ENCODE measurements around the gene CST6. TPM values are rescaled to one million over a fixed set of nuclear protein-coding genes. Genes with fewer than 3 reads are reported as not detected.

Gene CST6
- total RNA-seq, 6 experiments from 2014 or later: 0.33 to 0.83 TPM; not detected in 4

DNA sequence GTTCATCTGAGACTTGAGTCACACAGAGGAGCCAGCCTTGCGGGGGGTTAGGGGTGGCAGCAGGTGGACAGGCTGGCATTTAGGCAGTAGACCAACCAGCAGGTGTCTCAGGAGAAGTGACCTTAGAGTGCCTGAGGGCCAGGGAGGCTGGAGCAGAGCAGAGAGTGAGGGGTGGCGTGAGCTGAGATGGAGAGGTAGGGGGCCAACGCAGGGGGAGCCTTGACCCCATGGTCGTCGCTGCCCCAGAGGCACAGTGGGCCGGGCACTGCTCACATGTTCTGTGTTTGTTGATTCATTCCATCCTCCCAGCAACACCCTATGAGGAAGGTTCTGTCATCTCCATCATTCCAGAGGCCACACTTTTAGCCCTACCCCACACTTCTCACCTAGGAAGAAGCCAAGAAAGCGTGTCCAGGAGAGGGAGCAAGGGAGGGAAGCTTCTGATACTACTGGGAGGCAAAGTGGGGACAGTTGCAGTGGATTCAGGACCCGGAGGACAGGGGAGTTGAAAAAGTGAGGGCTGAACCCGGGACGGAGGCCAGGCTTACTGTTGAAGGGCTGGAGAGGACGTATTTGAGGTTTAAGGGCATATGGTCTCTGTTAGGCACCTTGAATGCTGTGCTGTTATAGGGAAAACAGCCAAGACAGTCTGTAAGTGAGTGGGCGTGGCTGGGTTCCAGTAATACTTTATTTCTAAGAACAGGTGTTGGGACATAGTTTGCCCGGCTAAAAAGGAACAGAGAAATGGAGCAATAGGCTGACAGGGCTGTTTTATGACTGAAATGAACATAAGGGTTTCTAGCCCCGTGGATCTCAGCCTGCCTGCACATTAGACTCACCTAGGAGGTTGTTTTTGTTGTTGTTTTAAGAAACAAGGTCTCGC, 43.0 kb upstream of the CST6 start:
- Mint-ChIP-seq H3K4me3 (no peak overlapping the region), H3K9me3 (no peaks in the 10 kb centered on the region), H3K36me3 (ENCODE audit: low read depth) (peaks cover 38% of the 10 kb centered on the region), H3K4me1 (ENCODE audit: low read depth) (peaks cover 18% of the 10 kb centered on the region), H3K27ac (peak overlapping the region; percentile 30), H3K27me3 (ENCODE audit: insufficient read depth) (peaks cover 2% of the 10 kb centered on the region)
- TF ChIP-seq, protein P1, sequence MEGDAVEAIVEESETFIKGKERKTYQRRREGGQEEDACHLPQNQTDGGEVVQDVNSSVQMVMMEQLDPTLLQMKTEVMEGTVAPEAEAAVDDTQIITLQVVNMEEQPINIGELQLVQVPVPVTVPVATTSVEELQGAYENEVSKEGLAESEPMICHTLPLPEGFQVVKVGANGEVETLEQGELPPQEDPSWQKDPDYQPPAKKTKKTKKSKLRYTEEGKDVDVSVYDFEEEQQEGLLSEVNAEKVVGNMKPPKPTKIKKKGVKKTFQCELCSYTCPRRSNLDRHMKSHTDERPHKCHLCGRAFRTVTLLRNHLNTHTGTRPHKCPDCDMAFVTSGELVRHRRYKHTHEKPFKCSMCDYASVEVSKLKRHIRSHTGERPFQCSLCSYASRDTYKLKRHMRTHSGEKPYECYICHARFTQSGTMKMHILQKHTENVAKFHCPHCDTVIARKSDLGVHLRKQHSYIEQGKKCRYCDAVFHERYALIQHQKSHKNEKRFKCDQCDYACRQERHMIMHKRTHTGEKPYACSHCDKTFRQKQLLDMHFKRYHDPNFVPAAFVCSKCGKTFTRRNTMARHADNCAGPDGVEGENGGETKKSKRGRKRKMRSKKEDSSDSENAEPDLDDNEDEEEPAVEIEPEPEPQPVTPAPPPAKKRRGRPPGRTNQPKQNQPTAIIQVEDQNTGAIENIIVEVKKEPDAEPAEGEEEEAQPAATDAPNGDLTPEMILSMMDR (IDR thresholded peaks at IDR 0.05): no peak
- DNase-seq: no peak

DNA sequence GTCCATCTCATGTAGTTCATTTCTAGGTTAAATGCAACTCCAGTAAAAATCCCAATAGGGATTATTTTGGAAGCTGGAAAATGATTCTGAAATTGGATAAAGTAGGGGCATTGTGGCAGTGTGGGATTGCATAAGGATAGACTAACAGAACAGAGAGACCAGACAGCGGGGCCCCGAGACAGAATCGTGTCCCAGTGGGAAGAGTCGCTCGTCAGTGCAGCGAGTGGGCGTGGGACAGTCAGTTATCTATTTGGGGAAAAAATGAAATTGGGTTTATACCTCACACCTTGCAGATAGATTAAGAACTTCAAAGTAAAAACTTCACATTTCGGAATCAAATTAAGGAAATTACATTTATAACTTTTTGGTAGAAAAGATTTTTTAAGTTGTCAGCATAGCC, 39.7 kb upstream of the CST6 start:
- no peak for DNase-seq
- Mint-ChIP-seq H3K4me1 (ENCODE audit: low read depth) (peaks cover 17% of the 10 kb centered on the region), H3K27ac (peak overlapping the region; percentile 28; the same call in 1 of the 2 replicates), H3K4me3 (no peak overlapping the region), H3K9me3 (no peaks in the 10 kb centered on the region), H3K36me3 (ENCODE audit: low read depth) (peaks cover 44% of the 10 kb centered on the region), H3K27me3 (ENCODE audit: insufficient read depth) (no peaks in the 10 kb centered on the region; the same call in 1 of the 2 replicates)
- TF ChIP-seq, protein P1 (IDR thresholded peaks at IDR 0.05): no peak

DNA sequence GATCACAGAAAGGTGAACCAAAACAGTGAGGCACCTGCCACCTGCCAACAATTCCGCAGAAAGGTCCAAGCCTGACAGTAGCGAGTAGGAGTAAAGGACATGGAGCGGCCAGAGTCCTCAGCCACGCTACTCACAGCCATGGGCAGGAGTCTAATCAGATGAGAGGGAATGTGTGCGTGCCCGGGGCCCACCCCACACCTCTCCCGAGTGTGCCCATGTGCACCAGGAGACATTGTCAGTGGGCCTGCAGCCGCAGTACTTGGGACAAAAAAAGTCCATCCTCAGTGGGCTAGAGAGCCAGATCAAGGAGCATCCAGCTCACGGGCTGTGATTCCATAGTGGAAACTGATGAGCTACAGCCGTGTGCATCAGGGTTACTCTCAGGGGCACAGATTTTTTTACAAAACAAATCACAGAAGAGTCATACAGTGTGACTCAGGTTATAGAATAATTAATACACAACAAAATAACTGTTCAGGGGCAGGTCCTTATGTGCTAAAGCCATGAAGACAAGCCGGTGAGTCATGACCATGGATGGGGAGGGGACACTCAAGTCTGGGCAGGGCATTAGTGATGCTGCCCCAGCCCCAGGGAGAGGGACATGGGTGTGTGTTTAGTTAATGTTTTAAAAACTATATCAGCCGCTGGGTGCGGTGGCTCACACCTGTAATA, 38.2 kb upstream of the CST6 start:
- Mint-ChIP-seq H3K36me3 (ENCODE audit: low read depth) (peaks cover 37% of the 10 kb centered on the region), H3K9me3 (no peaks in the 10 kb centered on the region), H3K4me1 (ENCODE audit: low read depth) (peaks cover 17% of the 10 kb centered on the region), H3K27ac (no peak overlapping the region; the same call in 1 of the 2 replicates), H3K27me3 (ENCODE audit: insufficient read depth) (no peaks in the 10 kb centered on the region; the same call in 1 of the 2 replicates), H3K4me3 (no peak overlapping the region)
- TF ChIP-seq, protein P1 (IDR thresholded peaks at IDR 0.05): no peak
- peak; percentile 41 for DNase-seq

DNA sequence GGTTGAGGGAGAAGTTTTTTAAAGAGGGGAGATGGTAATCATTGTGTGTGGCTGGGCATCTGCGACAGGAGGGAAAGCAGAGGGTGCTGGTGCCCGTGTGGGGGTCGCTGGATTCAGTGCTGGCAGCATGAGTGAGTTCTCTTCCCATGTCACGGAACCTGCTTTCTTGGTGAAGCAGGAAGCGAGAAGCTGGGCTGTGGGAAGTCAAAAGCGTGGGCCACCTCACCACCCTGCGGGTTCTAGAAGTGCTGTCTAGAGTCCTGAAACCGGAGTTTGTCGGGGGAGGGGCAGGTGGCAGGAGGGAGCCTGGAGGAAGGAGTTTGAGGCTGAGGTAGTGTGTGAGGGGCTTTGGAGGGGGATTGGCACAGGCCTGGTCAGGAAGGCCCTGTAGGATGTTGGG, 36.0 kb upstream of the CST6 start:
- H3K36me3 Mint-ChIP-seq (ENCODE audit: low read depth): peaks cover 38% of the 10 kb centered on the region
- peaks cover 2% of the 10 kb centered on the region for H3K27me3 Mint-ChIP-seq (ENCODE audit: insufficient read depth)
- DNase-seq: no peak
- no peak overlapping the region for H3K4me3 Mint-ChIP-seq
- peaks cover 17% of the 10 kb centered on the region for H3K4me1 Mint-ChIP-seq (ENCODE audit: low read depth)
- no peak overlapping the region for H3K27ac Mint-ChIP-seq
- no peaks in the 10 kb centered on the region for H3K9me3 Mint-ChIP-seq
- TF ChIP-seq, protein P1 (IDR thresholded peaks at IDR 0.05): no peak

DNA sequence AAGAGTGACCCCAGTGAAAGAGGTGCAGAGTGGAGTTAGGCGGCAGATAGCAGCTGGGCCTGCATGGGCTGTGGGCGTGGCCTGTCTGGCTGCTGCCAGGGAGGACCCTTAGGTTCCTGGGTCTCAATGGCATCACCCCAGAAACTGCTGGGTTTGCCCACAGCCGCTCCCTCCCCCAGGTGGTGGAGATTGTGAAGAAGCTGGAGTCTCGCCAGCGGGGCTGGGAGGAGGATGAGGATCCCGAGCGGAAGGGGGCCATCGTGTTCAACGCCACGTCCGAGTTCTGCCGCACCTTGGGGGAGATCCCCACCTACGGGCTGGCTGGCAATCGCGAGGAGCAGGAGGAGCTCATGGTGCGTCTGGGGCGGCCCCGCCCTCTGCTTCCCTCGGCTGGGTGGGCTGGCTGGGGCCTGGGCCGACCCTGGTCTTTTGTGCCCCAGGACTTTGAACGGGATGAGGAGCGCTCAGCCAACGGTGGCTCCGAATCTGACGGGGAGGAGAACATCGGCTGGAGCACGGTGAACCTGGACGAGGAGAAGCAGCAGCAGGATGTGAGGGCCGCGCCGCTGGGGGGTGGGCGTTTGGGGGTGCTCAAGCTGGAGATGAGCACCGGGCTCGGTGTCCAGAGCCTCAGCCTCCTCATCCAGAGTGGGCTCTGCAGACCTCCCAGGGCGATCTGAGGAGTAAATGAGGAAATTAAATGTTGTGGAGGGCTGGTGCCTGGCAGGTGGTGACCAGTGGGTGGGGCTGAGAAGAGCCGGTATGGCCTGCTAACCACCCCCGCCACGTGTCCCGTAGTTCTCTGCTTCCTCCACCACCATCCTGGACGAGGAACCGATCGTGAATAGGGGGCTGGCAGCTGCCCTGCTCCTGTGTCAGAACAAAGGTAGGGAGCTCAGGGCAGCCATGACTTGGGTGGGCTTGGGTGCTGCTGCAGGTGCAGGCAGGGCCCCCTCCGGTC, 35.3 kb upstream of the CST6 start:
- Mint-ChIP-seq H3K9me3 (no peaks in the 10 kb centered on the region), H3K36me3 (ENCODE audit: low read depth) (peaks cover 38% of the 10 kb centered on the region), H3K27me3 (ENCODE audit: insufficient read depth) (peaks cover 2% of the 10 kb centered on the region), H3K4me1 (ENCODE audit: low read depth) (peaks cover 17% of the 10 kb centered on the region), H3K27ac (no peak overlapping the region), H3K4me3 (no peak overlapping the region)
- DNase-seq: no peak
- TF ChIP-seq, protein P1 (IDR thresholded peaks at IDR 0.05): no peak

All from HFFc6 (cell line).